GM23338 (cell line): ENCODE data around the gene NKAIN2. TPM values are rescaled to one million over a fixed set of nuclear protein-coding genes. Genes with fewer than 3 reads are reported as not detected.

ENCODE experiments used
- ATAC-seq: fragments of 200-7000 bp; cut with Tn5 transposase; 3 replicates; pipeline ENCODE4 v1.9.1; 2020
- DNase-seq: peaks from one replicate; pipeline ENCODE4 v3.0.0-alpha.2; 2015; ENCODE audit warnings: low spot score
- H2AFZ ChIP-seq: fragments of 200-600 bp; sonication (generic); 2 replicates; pipeline ENCODE4 v1.8.0; 2016; ENCODE audit warnings: antibody characterized with exemption, mild to moderate bottlenecking, moderate library complexity
- H3F3A ChIP-seq: fragments of 200-600 bp; sonication (generic); replicated peaks from 2 replicates; pipeline ENCODE4 v1.8.0; 2017; ENCODE audit warnings: antibody characterized with exemption, mixed run types, low read depth
- H3K27ac ChIP-seq: fragments of 200-600 bp; sonication (generic); 2 replicates; pipeline ENCODE4 v1.6.1; 2016; ENCODE audit warnings: low read depth
- H3K27me3 ChIP-seq: fragments of 200-600 bp; sonication (generic); 2 replicates; pipeline ENCODE4 v1.8.0; 2016; ENCODE audit warnings: mild to moderate bottlenecking, mixed run types, moderate library complexity; ENCODE audit not compliant: insufficient read depth
- H3K36me3 ChIP-seq: fragments of 200-600 bp; sonication (generic); 2 replicates; pipeline ENCODE4 v1.8.0; 2016; ENCODE audit warnings: mild to moderate bottlenecking; ENCODE audit not compliant: insufficient read depth
- H3K4me1 ChIP-seq: fragments of 200-600 bp; sonication (generic); 2 replicates; pipeline ENCODE4 v1.8.0; 2016; ENCODE audit warnings: mild to moderate bottlenecking, moderate library complexity; ENCODE audit not compliant: insufficient read depth
- H3K4me2 ChIP-seq: fragments of 200-600 bp; sonication (generic); 2 replicates; pipeline ENCODE4 v1.7.1; 2017; ENCODE audit warnings: mixed run types
- H3K4me3 ChIP-seq: fragments of 200-600 bp; sonication (generic); 2 replicates; pipeline ENCODE4 v1.6.1; 2016; ENCODE audit warnings: mixed run types
- H3K79me2 ChIP-seq: fragments of 200-600 bp; sonication (generic); replicated peaks from 2 replicates; pipeline ENCODE4 v1.8.0; 2017; ENCODE audit warnings: mild to moderate bottlenecking; ENCODE audit not compliant: insufficient read depth
- H3K9me2 ChIP-seq: fragments of 200-600 bp; sonication (generic); 2 replicates; pipeline ENCODE4 v1.8.0; 2017; ENCODE audit not compliant: insufficient read depth
- H4K20me1 ChIP-seq: fragments of 200-600 bp; sonication (generic); replicated peaks from 2 replicates; pipeline ENCODE4 v1.8.0; 2017; ENCODE audit warnings: mild to moderate bottlenecking; ENCODE audit not compliant: insufficient read depth
- H3K27ac Mint-ChIP-seq: 2 replicates; pipeline ENCODE4 v1.8.0; 2020; ENCODE audit warnings: inconsistent platforms, mild to moderate bottlenecking, moderate library complexity, mixed read lengths
- H3K27me3 Mint-ChIP-seq: 3 replicates; pipeline ENCODE4 v1.8.0; 2022; ENCODE audit warnings: low read depth, mild to moderate bottlenecking, moderate library complexity, mixed read lengths, inconsistent platforms; ENCODE audit not compliant: insufficient read depth, poor library complexity
- H3K36me3 Mint-ChIP-seq: 3 replicates; pipeline ENCODE4 v1.8.0; 2021; ENCODE audit warnings: low read depth, mild to moderate bottlenecking, inconsistent platforms, moderate library complexity, mixed read lengths
- H3K4me1 Mint-ChIP-seq: 3 replicates; pipeline ENCODE4 v1.8.0; 2020; ENCODE audit warnings: mild to moderate bottlenecking, inconsistent platforms, mixed read lengths
- H3K4me3 Mint-ChIP-seq: 3 replicates; pipeline ENCODE4 v1.8.0; 2021; ENCODE audit warnings: moderate library complexity, mild to moderate bottlenecking, inconsistent platforms, mixed read lengths
- H3K9me3 Mint-ChIP-seq: 3 replicates; pipeline ENCODE4 v1.8.0; 2020; ENCODE audit warnings: moderate library complexity, mild to moderate bottlenecking, inconsistent platforms, mixed read lengths
- CREB1 ChIP-seq: fragments of 250-450 bp; sonication (Bioruptor Pico); IDR thresholded peaks from 2 replicates; pipeline ENCODE4 v1.5.0; 2020; ENCODE audit warnings: low read depth, mild to moderate bottlenecking, moderate library complexity
- EZH2 ChIP-seq: fragments of 200-600 bp; sonication (generic); IDR thresholded peaks from one replicate; pipeline ENCODE4 v1.8.0; 2017; ENCODE audit warnings: antibody characterized with exemption, mild to moderate bottlenecking, low read depth; ENCODE audit not compliant: unreplicated experiment
- EZH2phosphoT487 ChIP-seq: fragments of 200-600 bp; sonication (generic); IDR thresholded peaks from one replicate; pipeline ENCODE4 v1.8.1; 2018; ENCODE audit warnings: antibody characterized with exemption; ENCODE audit not compliant: unreplicated experiment
- NANOG ChIP-seq: IDR thresholded peaks from 2 replicates; pipeline ENCODE4 v1.6.1; 2016; ENCODE audit warnings: antibody characterized with exemption, borderline replicate concordance
- ZNF114 ChIP-seq: fragments of 250-450 bp; sonication (Bioruptor Pico); IDR thresholded peaks from 2 replicates; pipeline ENCODE4 v1.5.0; 2020; ENCODE audit warnings: mild to moderate bottlenecking, moderate library complexity
- polyA plus RNA-seq: library from polyadenylated mRNA; unstranded; fragments of >200 nt; fragmentation: Nextera tagmentation; extraction: Ambion mirVana; gene quantifications from 2 replicates; pipeline ENCODE4 v1.2.1, GENCODE V29; 2016
- total RNA-seq: library from RNA; depleted of rRNA; stranded (reverse); fragments of >200 nt; shearing (Covaris generic); gene quantifications from 2 replicates; pipeline ENCODE4 v1.2.3, GENCODE V29; 2014
- TF ChIP-seq, protein P1 (sequence below): fragments of 250-450 bp; sonication (Bioruptor Pico); IDR thresholded peaks from 2 replicates; pipeline ENCODE4 v1.5.0; 2020; ENCODE audit warnings: mild to moderate bottlenecking, moderate library complexity
- TF ChIP-seq, protein P2 (sequence below), 2 experiments: fragments of 200-600 bp in 1 of 2; sonication (generic) in 1 of 2; conservative IDR thresholded peaks; 2 replicates each; pipeline versions ENCODE4 v1.5.1 to v1.6.1; 2016 to 2017; ENCODE audit warnings: antibody characterized with exemption in 2 of 2, low read depth in 2 of 2, mild to moderate bottlenecking in 2 of 2, moderate library complexity in 1 of 2

NKAIN2 gene
- total and polyA plus RNA-seq, 2 experiments from 2014 or later: 0.39 to 1.1 TPM

- TF ChIP-seq, protein P1, sequence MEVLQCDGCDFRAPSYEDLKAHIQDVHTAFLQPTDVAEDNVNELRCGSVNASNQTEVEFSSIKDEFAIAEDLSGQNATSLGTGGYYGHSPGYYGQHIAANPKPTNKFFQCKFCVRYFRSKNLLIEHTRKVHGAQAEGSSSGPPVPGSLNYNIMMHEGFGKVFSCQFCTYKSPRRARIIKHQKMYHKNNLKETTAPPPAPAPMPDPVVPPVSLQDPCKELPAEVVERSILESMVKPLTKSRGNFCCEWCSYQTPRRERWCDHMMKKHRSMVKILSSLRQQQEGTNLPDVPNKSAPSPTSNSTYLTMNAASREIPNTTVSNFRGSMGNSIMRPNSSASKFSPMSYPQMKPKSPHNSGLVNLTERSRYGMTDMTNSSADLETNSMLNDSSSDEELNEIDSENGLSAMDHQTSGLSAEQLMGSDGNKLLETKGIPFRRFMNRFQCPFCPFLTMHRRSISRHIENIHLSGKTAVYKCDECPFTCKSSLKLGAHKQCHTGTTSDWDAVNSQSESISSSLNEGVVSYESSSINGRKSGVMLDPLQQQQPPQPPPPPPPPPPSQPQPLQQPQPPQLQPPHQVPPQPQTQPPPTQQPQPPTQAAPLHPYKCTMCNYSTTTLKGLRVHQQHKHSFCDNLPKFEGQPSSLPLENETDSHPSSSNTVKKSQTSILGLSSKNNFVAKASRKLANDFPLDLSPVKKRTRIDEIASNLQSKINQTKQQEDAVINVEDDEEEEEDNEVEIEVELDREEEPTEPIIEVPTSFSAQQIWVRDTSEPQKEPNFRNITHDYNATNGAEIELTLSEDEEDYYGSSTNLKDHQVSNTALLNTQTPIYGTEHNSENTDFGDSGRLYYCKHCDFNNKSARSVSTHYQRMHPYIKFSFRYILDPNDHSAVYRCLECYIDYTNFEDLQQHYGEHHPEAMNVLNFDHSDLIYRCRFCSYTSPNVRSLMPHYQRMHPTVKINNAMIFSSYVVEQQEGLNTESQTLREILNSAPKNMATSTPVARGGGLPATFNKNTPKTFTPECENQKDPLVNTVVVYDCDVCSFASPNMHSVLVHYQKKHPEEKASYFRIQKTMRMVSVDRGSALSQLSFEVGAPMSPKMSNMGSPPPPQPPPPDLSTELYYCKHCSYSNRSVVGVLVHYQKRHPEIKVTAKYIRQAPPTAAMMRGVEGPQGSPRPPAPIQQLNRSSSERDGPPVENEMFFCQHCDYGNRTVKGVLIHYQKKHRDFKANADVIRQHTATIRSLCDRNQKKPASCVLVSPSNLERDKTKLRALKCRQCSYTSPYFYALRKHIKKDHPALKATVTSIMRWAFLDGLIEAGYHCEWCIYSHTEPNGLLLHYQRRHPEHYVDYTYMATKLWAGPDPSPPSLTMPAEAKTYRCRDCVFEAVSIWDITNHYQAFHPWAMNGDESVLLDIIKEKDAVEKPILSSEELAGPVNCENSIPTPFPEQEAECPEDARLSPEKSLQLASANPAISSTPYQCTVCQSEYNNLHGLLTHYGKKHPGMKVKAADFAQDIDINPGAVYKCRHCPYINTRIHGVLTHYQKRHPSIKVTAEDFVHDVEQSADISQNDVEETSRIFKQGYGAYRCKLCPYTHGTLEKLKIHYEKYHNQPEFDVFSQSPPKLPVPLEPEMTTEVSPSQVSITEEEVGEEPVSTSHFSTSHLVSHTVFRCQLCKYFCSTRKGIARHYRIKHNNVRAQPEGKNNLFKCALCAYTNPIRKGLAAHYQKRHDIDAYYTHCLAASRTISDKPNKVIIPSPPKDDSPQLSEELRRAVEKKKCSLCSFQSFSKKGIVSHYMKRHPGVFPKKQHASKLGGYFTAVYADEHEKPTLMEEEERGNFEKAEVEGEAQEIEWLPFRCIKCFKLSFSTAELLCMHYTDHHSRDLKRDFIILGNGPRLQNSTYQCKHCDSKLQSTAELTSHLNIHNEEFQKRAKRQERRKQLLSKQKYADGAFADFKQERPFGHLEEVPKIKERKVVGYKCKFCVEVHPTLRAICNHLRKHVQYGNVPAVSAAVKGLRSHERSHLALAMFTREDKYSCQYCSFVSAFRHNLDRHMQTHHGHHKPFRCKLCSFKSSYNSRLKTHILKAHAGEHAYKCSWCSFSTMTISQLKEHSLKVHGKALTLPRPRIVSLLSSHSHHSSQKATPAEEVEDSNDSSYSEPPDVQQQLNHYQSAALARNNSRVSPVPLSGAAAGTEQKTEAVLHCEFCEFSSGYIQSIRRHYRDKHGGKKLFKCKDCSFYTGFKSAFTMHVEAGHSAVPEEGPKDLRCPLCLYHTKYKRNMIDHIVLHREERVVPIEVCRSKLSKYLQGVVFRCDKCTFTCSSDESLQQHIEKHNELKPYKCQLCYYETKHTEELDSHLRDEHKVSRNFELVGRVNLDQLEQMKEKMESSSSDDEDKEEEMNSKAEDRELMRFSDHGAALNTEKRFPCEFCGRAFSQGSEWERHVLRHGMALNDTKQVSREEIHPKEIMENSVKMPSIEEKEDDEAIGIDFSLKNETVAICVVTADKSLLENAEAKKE: no peak
- TF ChIP-seq EZH2 (no peak), EZH2phosphoT487 (no peak)
Measured at GRCh38 chr6:124819346-124819745, 1015.7 kb downstream of the NKAIN2 start (continued).

DNA sequence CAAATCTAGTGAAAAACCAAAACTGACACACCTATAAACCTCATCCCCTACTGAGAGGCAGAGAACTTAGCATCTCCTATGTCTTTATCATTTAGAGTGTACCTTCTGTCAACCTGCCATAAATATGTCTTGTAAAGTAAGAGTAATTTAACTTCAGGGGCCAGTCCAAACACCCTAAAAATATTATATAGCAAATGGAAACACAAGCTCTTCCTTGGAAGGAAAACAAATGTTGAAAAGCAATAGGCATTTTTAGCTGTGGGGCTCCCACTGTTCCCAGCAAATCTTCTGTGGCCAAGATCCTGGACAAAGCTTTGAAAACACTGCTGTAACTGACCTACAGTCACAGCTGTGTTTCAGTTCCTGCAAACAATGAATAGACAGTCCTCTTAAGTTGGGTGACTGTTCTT is 1018.5 kb downstream of the NKAIN2 start:
- Mint-ChIP-seq H3K4me1 (no peaks in the 10 kb centered on the region), H3K27ac (no peak overlapping the region), H3K4me3 (no peak overlapping the region), H3K9me3 (peaks cover 5% of the 10 kb centered on the region; the same call in 2 of the 3 replicates), H3K27me3 (no peaks in the 10 kb centered on the region), H3K36me3 (no peaks in the 10 kb centered on the region)
- Histone ChIP-seq H3K79me2 (no peaks in the 10 kb centered on the region), H3K27me3 (no peaks in the 10 kb centered on the region), H4K20me1 (no peaks in the 10 kb centered on the region), H3F3A (no peaks in the 10 kb centered on the region), H3K4me2 (no peak overlapping the region), H3K27ac (no peak overlapping the region), H3K4me1 (no peaks in the 10 kb centered on the region), H3K36me3 (no peaks in the 10 kb centered on the region), H3K4me3 (no peak overlapping the region), H3K9me2 (peaks cover 6% of the 10 kb centered on the region), H2AFZ (no peak overlapping the region)
- no peak for ATAC-seq
- no peak for DNase-seq
- TF ChIP-seq ZNF114 (CRISPR knock-in tag): no peak
- TF ChIP-seq, protein P2, sequence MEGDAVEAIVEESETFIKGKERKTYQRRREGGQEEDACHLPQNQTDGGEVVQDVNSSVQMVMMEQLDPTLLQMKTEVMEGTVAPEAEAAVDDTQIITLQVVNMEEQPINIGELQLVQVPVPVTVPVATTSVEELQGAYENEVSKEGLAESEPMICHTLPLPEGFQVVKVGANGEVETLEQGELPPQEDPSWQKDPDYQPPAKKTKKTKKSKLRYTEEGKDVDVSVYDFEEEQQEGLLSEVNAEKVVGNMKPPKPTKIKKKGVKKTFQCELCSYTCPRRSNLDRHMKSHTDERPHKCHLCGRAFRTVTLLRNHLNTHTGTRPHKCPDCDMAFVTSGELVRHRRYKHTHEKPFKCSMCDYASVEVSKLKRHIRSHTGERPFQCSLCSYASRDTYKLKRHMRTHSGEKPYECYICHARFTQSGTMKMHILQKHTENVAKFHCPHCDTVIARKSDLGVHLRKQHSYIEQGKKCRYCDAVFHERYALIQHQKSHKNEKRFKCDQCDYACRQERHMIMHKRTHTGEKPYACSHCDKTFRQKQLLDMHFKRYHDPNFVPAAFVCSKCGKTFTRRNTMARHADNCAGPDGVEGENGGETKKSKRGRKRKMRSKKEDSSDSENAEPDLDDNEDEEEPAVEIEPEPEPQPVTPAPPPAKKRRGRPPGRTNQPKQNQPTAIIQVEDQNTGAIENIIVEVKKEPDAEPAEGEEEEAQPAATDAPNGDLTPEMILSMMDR (conservative IDR thresholded peaks at IDR 0.05; ENCODE audit: low read depth in 2 of 2): no peak
- no peak for TF ChIP-seq NANOG
- TF ChIP-seq CREB1 (CRISPR knock-in tag): no peak
- TF ChIP-seq, protein P1: no peak
